H1 (cell line): ENCODE data around the gene CCDC83. TPM values are rescaled to one million over a fixed set of nuclear protein-coding genes. Genes with fewer than 3 reads are reported as not detected.

ENCODE experiments used
- CTCF ChIA-PET: fragments of 300-600 bp; sonication (Branson Sonifier 250); formaldehyde crosslinking; loops from one replicate; lab custom pipeline; 2021; ENCODE audit not compliant: partially characterized antibody; lab: Charles Lee
- POLR2A ChIA-PET: fragments of 300-600 bp; sonication (Branson Sonifier 250); formaldehyde crosslinking; loops from one replicate; lab custom pipeline; 2021; ENCODE audit warnings: inconsistent platforms; ENCODE audit not compliant: partially characterized antibody; lab: Charles Lee
- DNase-seq, 2 experiments: peaks; one replicate each; pipeline versions ENCODE4 v3.0.0 to v3.0.0-alpha.2; 2010 to 2022; ENCODE audit warnings: low spot score in 2 of 2, low read depth in 1 of 2, mixed read lengths in 1 of 2
- FAIRE-seq: peaks from 2 replicates; lab custom pipeline; 2011; peaks lifted over from hg19 to GRCh38; lab: Jason Lieb, UNC
- H2AFZ ChIP-seq: 2 replicates; pipeline ENCODE4 v1.8.1; 2012; ENCODE audit warnings: low read length, inconsistent platforms
- H2AK5ac ChIP-seq: 2 replicates; pipeline ENCODE4 v1.6.1; 2013; ENCODE audit warnings: low read depth, low read length
- H2BK120ac ChIP-seq: replicated peaks from 2 replicates; pipeline ENCODE3; 2013; ENCODE audit warnings: low read depth, low read length, inconsistent platforms
- H2BK12ac ChIP-seq: 2 replicates; pipeline ENCODE4 v1.6.1; 2013; ENCODE audit warnings: low read depth, low read length
- H2BK15ac ChIP-seq: 2 replicates; pipeline ENCODE4 v1.6.1; 2013; ENCODE audit warnings: low read length
- H2BK20ac ChIP-seq: 2 replicates; pipeline ENCODE4 v1.6.1; 2013; ENCODE audit warnings: low read length
- H2BK5ac ChIP-seq: 2 replicates; pipeline ENCODE4 v1.6.1; 2013; ENCODE audit warnings: low read depth, low read length
- H3K14ac ChIP-seq: 2 replicates; pipeline ENCODE4 v1.6.1; 2013; ENCODE audit warnings: inconsistent platforms; ENCODE audit not compliant: insufficient read length
- H3K18ac ChIP-seq: 2 replicates; pipeline ENCODE4 v1.6.1; 2013; ENCODE audit warnings: low read length; ENCODE audit errors: extremely low read depth
- H3K23ac ChIP-seq: 2 replicates; pipeline ENCODE4 v1.6.1; 2013; ENCODE audit warnings: inconsistent platforms; ENCODE audit not compliant: insufficient read length
- H3K23me2 ChIP-seq: 2 replicates; pipeline ENCODE4 v1.6.1; 2013; ENCODE audit warnings: low read depth, low read length
- H3K27ac ChIP-seq: 2 replicates; pipeline ENCODE4 v1.6.1; 2011; ENCODE audit warnings: low read depth, low read length, inconsistent platforms
- H3K27me3 ChIP-seq, 4 experiments: replicated peaks in 1 of 4; 1 replicate in 1 of 4; 2 replicates in 3 of 4; pipeline versions ENCODE4 v1.6.1 to v1.8.1; 2011 to 2013; ENCODE audit warnings: low read length in 3 of 4, mild to moderate bottlenecking in 3 of 4, inconsistent platforms in 2 of 4, mixed read lengths in 2 of 4, moderate library complexity in 1 of 4; ENCODE audit not compliant: control insufficient read depth in 3 of 4, insufficient read depth in 3 of 4; ENCODE audit errors: extremely low read depth in 1 of 4
- H3K36me3 ChIP-seq, 4 experiments: 2 replicates each; pipeline versions ENCODE4 v1.6.1 to v1.8.1; 2011 to 2013; ENCODE audit warnings: mild to moderate bottlenecking in 4 of 4, low read length in 3 of 4, moderate library complexity in 2 of 4, control low read depth in 1 of 4, inconsistent platforms in 1 of 4; ENCODE audit not compliant: insufficient read depth in 4 of 4, control insufficient read depth in 2 of 4
- H3K4ac ChIP-seq: replicated peaks from 2 replicates; pipeline ENCODE3; 2013; ENCODE audit warnings: low read length, low read depth, mixed read lengths, inconsistent platforms; ENCODE audit not compliant: insufficient read length
- H3K4me1 ChIP-seq, 4 experiments: replicated peaks in 1 of 4; 1 replicate in 1 of 4; 2 replicates in 3 of 4; pipeline versions ENCODE4 v1.6.1 to v1.8.1; 2011 to 2013; ENCODE audit warnings: low read length in 3 of 4, inconsistent platforms in 2 of 4, mixed read lengths in 1 of 4; ENCODE audit not compliant: insufficient read depth in 4 of 4, control insufficient read depth in 3 of 4
- H3K4me2 ChIP-seq, 2 experiments: 2 replicates each; pipeline versions ENCODE4 v1.6.1 to v1.8.1; 2011 to 2013; ENCODE audit warnings: low read depth in 2 of 2, low read length in 2 of 2, control low read depth in 1 of 2, inconsistent platforms in 1 of 2, mild to moderate bottlenecking in 1 of 2; ENCODE audit not compliant: insufficient read depth in 1 of 2
- H3K4me3 ChIP-seq, 4 experiments: fragments of 200-600, 300-600 bp in 1 of 4; sonication (generic), shearing (Covaris generic), sonication (Bioruptor Twin) in 1 of 4; 2 replicates each; pipeline versions ENCODE4 v1.5.1 to v1.8.1; 2011 to 2016; ENCODE audit warnings: low read length in 4 of 4, low read depth in 3 of 4, control low read depth in 2 of 4, inconsistent platforms in 2 of 4, mild to moderate bottlenecking in 2 of 4, mixed read lengths in 1 of 4, moderate library complexity in 1 of 4; ENCODE audit not compliant: insufficient read depth in 2 of 4; ENCODE audit errors: extremely low read depth in 1 of 4
- H3K56ac ChIP-seq: replicated peaks from 2 replicates; pipeline ENCODE3; 2013; ENCODE audit warnings: low read depth, mild to moderate bottlenecking, mixed read lengths, low read length, inconsistent platforms; ENCODE audit not compliant: insufficient read length
- H3K79me1 ChIP-seq: 2 replicates; pipeline ENCODE4 v1.6.1; 2013; ENCODE audit warnings: low read depth, low read length, control low read depth
- H3K79me2 ChIP-seq, 2 experiments: 2 replicates each; pipeline versions ENCODE4 v1.6.1 to v1.8.1; 2012 to 2013; ENCODE audit warnings: low read length in 2 of 2, mild to moderate bottlenecking in 2 of 2, inconsistent platforms in 1 of 2; ENCODE audit not compliant: insufficient read depth in 2 of 2, control insufficient read depth in 1 of 2
- H3K9ac ChIP-seq, 4 experiments: replicated peaks in 1 of 4; 1 replicate in 1 of 4; 2 replicates in 3 of 4; pipeline versions ENCODE4 v1.6.1 to v1.8.1; 2011 to 2013; ENCODE audit warnings: low read depth in 3 of 4, low read length in 3 of 4, control low read depth in 2 of 4, mild to moderate bottlenecking in 2 of 4, moderate library complexity in 2 of 4, inconsistent platforms in 1 of 4; ENCODE audit errors: extremely low read depth in 1 of 4
- H3K9me3 ChIP-seq, 2 experiments: 2 replicates each; pipeline versions ENCODE4 v1.6.1 to v1.8.1; 2012 to 2013; ENCODE audit warnings: mild to moderate bottlenecking in 2 of 2, moderate library complexity in 2 of 2, control low read depth in 1 of 2, inconsistent platforms in 1 of 2, low read depth in 1 of 2, low read length in 1 of 2, mixed read lengths in 1 of 2; ENCODE audit not compliant: insufficient read depth in 2 of 2
- H4K20me1 ChIP-seq, 2 experiments: replicated peaks in 1 of 2; 2 replicates each; pipeline versions ENCODE3 to v1.8.1; 2011 to 2013; ENCODE audit warnings: inconsistent platforms in 2 of 2, low read length in 2 of 2, mild to moderate bottlenecking in 1 of 2; ENCODE audit not compliant: insufficient read depth in 2 of 2, control insufficient read depth in 1 of 2
- H4K5ac ChIP-seq: 2 replicates; pipeline ENCODE4 v1.6.1; 2013; ENCODE audit warnings: low read length, low read depth, mixed read lengths, inconsistent platforms; ENCODE audit not compliant: insufficient read length
- H4K8ac ChIP-seq: 2 replicates; pipeline ENCODE4 v1.8.0; 2013; ENCODE audit warnings: mild to moderate bottlenecking, moderate library complexity, low read length, inconsistent platforms; ENCODE audit not compliant: insufficient read depth; ENCODE audit errors: extremely low read depth
- H4K91ac ChIP-seq: replicated peaks from 2 replicates; pipeline ENCODE3; 2013; ENCODE audit warnings: low read length, mixed read lengths, inconsistent platforms; ENCODE audit not compliant: insufficient read length
- FOSL1 ChIP-seq: IDR thresholded peaks from 2 replicates; pipeline ENCODE4 v1.6.1; 2011; ENCODE audit warnings: mild to moderate bottlenecking, low read depth, low read length, moderate library complexity; ENCODE audit not compliant: insufficient read depth
- WGBS, 2 experiments: shearing (Covaris generic) in 1 of 2; methylation state at CpG; one replicate each; pipeline versions ENCODE4 v1.1.6 to v1.1.7; 2013 to 2015; ENCODE audit warnings: low lambda C conversion rate in 2 of 2, mixed read lengths in 2 of 2, inconsistent platforms in 1 of 2, low coverage in 1 of 2, missing lambda C conversion rate in 1 of 2; ENCODE audit not compliant: insufficient replicate concordance in 2 of 2, insufficient coverage in 1 of 2, insufficient read length in 1 of 2; ENCODE audit errors: extremely low coverage in 1 of 2, missing lambda C conversion rate in 1 of 2; 5-methylcytosine and 5-hydroxymethylcytosine counted together
- polyA plus RNA-seq, 7 experiments: library from polyadenylated mRNA; depleted of rRNA in 3 of 7; stranded (reverse) in 5 of 7; unstranded in 2 of 7; fragments of >200 nt in 5 of 7; fragments of 200-250 nt in 2 of 7; gene quantifications; 1 replicate in 5 of 7; 2 replicates in 1 of 7; 4 replicates in 1 of 7; pipeline versions ENCODE4 v1.2.1 to v1.2.3, GENCODE V29; 2011 to 2013; ENCODE audit warnings: missing spikeins in 2 of 7, mixed read lengths in 2 of 7
- total RNA-seq: library from RNA; stranded (reverse); fragmentation: NEBNext Ultra II Directional; extraction: Animal tissue kit (Norgen Biotek cat#: 25700); gene quantifications from 2 replicates; pipeline ENCODE4 v1.2.1, GENCODE V29; 2021

Gene CCDC83
- total and polyA plus RNA-seq, 2 of the 8 experiments (the other 6 are each of a cell fraction or from before 2014, with no cell fraction given) = not detected

DNA sequence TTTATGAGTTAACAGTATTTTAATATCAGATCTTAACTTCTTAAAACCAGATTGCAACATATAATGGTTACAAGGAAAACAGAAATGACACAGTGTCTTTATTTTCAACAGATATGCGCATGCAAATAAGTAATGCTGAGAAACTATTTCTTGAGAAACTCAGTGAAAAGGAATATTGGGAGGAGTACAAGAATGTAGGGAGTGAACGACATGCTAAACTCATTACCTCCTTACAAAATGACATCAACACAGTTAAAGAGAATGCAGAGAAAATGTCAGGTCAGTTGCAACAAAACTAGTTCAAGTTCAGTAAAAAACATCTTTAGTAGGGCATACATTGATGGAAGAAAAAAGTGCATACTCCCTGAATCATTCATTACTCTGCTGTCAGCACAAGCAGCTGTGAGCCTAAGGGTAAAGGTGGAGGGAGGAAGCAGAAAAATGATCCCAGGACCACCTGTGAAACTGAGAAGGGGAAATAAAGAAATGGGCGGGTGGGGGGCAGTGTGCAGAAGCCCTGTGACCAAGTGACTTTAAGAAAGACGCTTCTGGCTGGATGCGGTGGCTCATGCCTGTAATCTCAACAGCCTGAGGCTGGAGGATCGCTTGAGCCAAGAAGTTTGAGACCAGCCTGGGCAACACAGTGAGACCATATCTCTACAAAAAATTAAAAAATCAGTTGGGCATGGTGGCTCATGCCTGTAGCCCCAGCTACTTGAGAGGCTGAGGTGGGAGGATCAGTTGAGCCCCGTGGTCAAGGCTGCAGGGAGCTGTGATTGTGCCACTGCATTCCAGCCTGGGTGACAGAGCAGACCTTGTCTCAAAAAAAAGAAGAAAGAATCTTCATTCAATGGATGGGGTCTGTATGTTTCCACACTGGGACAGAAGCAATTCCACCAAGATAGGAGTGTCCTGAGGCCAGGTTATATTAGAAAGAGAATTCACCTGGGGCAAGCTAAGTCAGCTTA is 31.2 kb downstream of the CCDC83 start:
- H3K79me1 ChIP-seq = no peaks in the 10 kb centered on the region
- no peak overlapping the region for H4K8ac ChIP-seq
- no peak overlapping the region for H2BK15ac ChIP-seq
- H3K4ac ChIP-seq = no peak overlapping the region
- H3K56ac ChIP-seq = no peak overlapping the region
- no peaks in the 10 kb centered on the region for H4K20me1 ChIP-seq
- H3K36me3 ChIP-seq = no peaks in the 10 kb centered on the region
- H4K5ac ChIP-seq = no peak overlapping the region
- H4K91ac ChIP-seq = no peak overlapping the region
- H3K14ac ChIP-seq = no peak overlapping the region
- no peak overlapping the region for H2BK5ac ChIP-seq
- no peak for FAIRE-seq
- H3K4me2 ChIP-seq = no peak overlapping the region
- H2BK20ac ChIP-seq = no peak overlapping the region
- no peak overlapping the region for H2AK5ac ChIP-seq
- no peaks in the 10 kb centered on the region for H3K79me2 ChIP-seq
- H3K9me3 ChIP-seq = no peaks in the 10 kb centered on the region
- no peak overlapping the region for H3K27ac ChIP-seq
- ChIA-PET CTCF (interaction anchor here (0.5 to 1.6 kb wide), 3 partner anchors 11 to 301 kb away, joined by 3 read pairs; no protein-coding TSS in a partner anchor), POLR2A (no interaction called here)
- H2BK12ac ChIP-seq = no peak overlapping the region
- no peak overlapping the region for H2AFZ ChIP-seq
- DNase-seq = no peak
- no peaks in the 10 kb centered on the region for H3K4me1 ChIP-seq
- no peak overlapping the region for H3K9ac ChIP-seq
- no peak overlapping the region for H3K18ac ChIP-seq
- 86% methylated on average over 7 of the region's 7 CpGs; no CpG with 5 or more reads in 1 of the 2 experiments for WGBS, 2 experiments
- H3K23me2 ChIP-seq = no peaks in the 10 kb centered on the region
- H3K4me3 ChIP-seq = no peak overlapping the region
- TF ChIP-seq FOSL1 = no peak
- no peak overlapping the region for H3K23ac ChIP-seq
- H2BK120ac ChIP-seq = no peak overlapping the region
- H3K27me3 ChIP-seq = no peaks in the 10 kb centered on the region
